ENCODE results near the gene CLDN10.

CLDN10 gene

GRCh38 chr13:95533545-95534160 lies 18.9 kb upstream of the CLDN10 start:
- Histone ChIP-seq H2AFZ (ENCODE audit: low read depth) (no peak overlapping the region), H3K27me3 (ENCODE audit: insufficient read depth, low read depth) (no peaks in the 10 kb centered on the region), H3K27ac (no peak overlapping the region), H3K4me2 (no peak overlapping the region), H3K4me1 (ENCODE audit: low read depth, poor library complexity, severe bottlenecking) (peaks cover 8% of the 10 kb centered on the region), H4K20me1 (ENCODE audit: insufficient read depth) (no peaks in the 10 kb centered on the region), H3K79me2 (ENCODE audit: insufficient read depth, low read depth) (no peaks in the 10 kb centered on the region), H3K9ac (no peak overlapping the region), H3K36me3 (ENCODE audit: insufficient read depth) (no peaks in the 10 kb centered on the region), H3K4me3 (IDR thresholded peaks at IDR 0.05; ENCODE audit: insufficient read depth, low read depth, low read length) (no peak overlapping the region)
- TF ChIP-seq CTCF (conservative IDR thresholded peaks at IDR 0.05; ENCODE audit: low read depth, low read length), result no peak

GRCh38 chr13:95535243-95535642 lies 17.3 kb upstream of the CLDN10 start:
- Histone ChIP-seq H3K4me2 (no peak overlapping the region), H3K27ac (no peak overlapping the region), H2AFZ (ENCODE audit: low read depth) (no peak overlapping the region), H3K79me2 (ENCODE audit: insufficient read depth, low read depth) (no peaks in the 10 kb centered on the region), H3K4me3 (IDR thresholded peaks at IDR 0.05; ENCODE audit: insufficient read depth, low read depth, low read length) (no peak overlapping the region), H3K36me3 (ENCODE audit: insufficient read depth) (no peaks in the 10 kb centered on the region), H4K20me1 (ENCODE audit: insufficient read depth) (no peaks in the 10 kb centered on the region), H3K4me1 (ENCODE audit: low read depth, poor library complexity, severe bottlenecking) (peaks cover 8% of the 10 kb centered on the region), H3K27me3 (ENCODE audit: insufficient read depth, low read depth) (no peaks in the 10 kb centered on the region), H3K9ac (no peak overlapping the region)
- TF ChIP-seq CTCF (conservative IDR thresholded peaks at IDR 0.05; ENCODE audit: low read depth, low read length), result no peak

GRCh38 chr13:95536632-95537241 lies 15.8 kb upstream of the CLDN10 start:
- Histone ChIP-seq H3K9ac (no peak overlapping the region), H3K27ac (no peak overlapping the region), H3K79me2 (ENCODE audit: insufficient read depth, low read depth) (no peaks in the 10 kb centered on the region), H3K4me2 (no peak overlapping the region), H4K20me1 (ENCODE audit: insufficient read depth) (no peaks in the 10 kb centered on the region), H3K36me3 (ENCODE audit: insufficient read depth) (no peaks in the 10 kb centered on the region), H3K27me3 (ENCODE audit: insufficient read depth, low read depth) (no peaks in the 10 kb centered on the region), H3K4me1 (ENCODE audit: low read depth, poor library complexity, severe bottlenecking) (peaks cover 8% of the 10 kb centered on the region), H3K4me3 (IDR thresholded peaks at IDR 0.05; ENCODE audit: insufficient read depth, low read depth, low read length) (no peak overlapping the region), H2AFZ (ENCODE audit: low read depth) (0 out of 2 replicates have a peak overlapping the region, but pooled peaks have one; percentile 30)
- TF ChIP-seq CTCF (conservative IDR thresholded peaks at IDR 0.05; ENCODE audit: low read depth, low read length), result peak; percentile 73

- H3K27me3 ChIP-seq (ENCODE audit: insufficient read depth, low read depth), result no peaks in the 10 kb centered on the region
- H2AFZ ChIP-seq (ENCODE audit: low read depth), result no peak overlapping the region
Observed at GRCh38 chr13:95540888-95541287, 11.6 kb upstream of the CLDN10 start.

More at GRCh38 chr13:95540888-95541287, 11.6 kb upstream of the CLDN10 start:
- no peak overlapping the region for H3K27ac ChIP-seq
- no peak for TF ChIP-seq CTCF (conservative IDR thresholded peaks at IDR 0.05; ENCODE audit: low read depth, low read length)
- H3K4me3 ChIP-seq (IDR thresholded peaks at IDR 0.05; ENCODE audit: insufficient read depth, low read depth, low read length), result no peak overlapping the region
- H3K4me2 ChIP-seq, result no peak overlapping the region
- H3K36me3 ChIP-seq (ENCODE audit: insufficient read depth), result no peaks in the 10 kb centered on the region
- H3K4me1 ChIP-seq (ENCODE audit: low read depth, poor library complexity, severe bottlenecking), result peaks cover 8% of the 10 kb centered on the region
- no peaks in the 10 kb centered on the region for H4K20me1 ChIP-seq (ENCODE audit: insufficient read depth)
- H3K79me2 ChIP-seq (ENCODE audit: insufficient read depth, low read depth), result no peaks in the 10 kb centered on the region
- no peak overlapping the region for H3K9ac ChIP-seq
